Stomach smooth muscle (tissue), 2 donors: ENCODE measurements around the gene KIR3DL1.
"Not testable (repeated sequence)": the region's sequence is repeated elsewhere in the genome, so short reads cannot be mapped to it uniquely, and the experiment has no call there.

Experiments
- H3K27ac ChIP-seq: one replicate; pipeline ENCODE4 v1.7.0; 2013; ENCODE audit warnings: mild to moderate bottlenecking, low read length, inconsistent platforms
- H3K27me3 ChIP-seq, 2 donors: one replicate each; pipeline ENCODE4 v1.7.0; 2013; ENCODE audit warnings: low read length in 2 of 2; ENCODE audit not compliant: insufficient read depth in 2 of 2, control insufficient read depth in 1 of 2
- H3K36me3 ChIP-seq, 2 donors: one replicate each; pipeline ENCODE4 v1.7.0; 2013; ENCODE audit warnings: low read length in 2 of 2; ENCODE audit not compliant: control insufficient read depth in 2 of 2, insufficient read depth in 2 of 2
- H3K4me1 ChIP-seq: one replicate; pipeline ENCODE4 v1.7.0; 2013; ENCODE audit warnings: low read length; ENCODE audit not compliant: control insufficient read depth, insufficient read depth
- H3K4me3 ChIP-seq, 2 donors: one replicate each; pipeline ENCODE4 v1.7.0; 2013; ENCODE audit warnings: low read length in 2 of 2
- H3K9ac ChIP-seq, 2 donors: one replicate each; pipeline ENCODE4 v1.7.0; 2013; ENCODE audit warnings: low read length in 2 of 2, mild to moderate bottlenecking in 1 of 2
- H3K9me3 ChIP-seq, 2 donors: one replicate each; pipeline ENCODE4 v1.7.0; 2013; ENCODE audit warnings: low read length in 2 of 2; ENCODE audit not compliant: control insufficient read depth in 2 of 2
- donor health status: healthy.
- donor health status: Pancreatic carcinoma.

The KIR3DL1 gene

DNA sequence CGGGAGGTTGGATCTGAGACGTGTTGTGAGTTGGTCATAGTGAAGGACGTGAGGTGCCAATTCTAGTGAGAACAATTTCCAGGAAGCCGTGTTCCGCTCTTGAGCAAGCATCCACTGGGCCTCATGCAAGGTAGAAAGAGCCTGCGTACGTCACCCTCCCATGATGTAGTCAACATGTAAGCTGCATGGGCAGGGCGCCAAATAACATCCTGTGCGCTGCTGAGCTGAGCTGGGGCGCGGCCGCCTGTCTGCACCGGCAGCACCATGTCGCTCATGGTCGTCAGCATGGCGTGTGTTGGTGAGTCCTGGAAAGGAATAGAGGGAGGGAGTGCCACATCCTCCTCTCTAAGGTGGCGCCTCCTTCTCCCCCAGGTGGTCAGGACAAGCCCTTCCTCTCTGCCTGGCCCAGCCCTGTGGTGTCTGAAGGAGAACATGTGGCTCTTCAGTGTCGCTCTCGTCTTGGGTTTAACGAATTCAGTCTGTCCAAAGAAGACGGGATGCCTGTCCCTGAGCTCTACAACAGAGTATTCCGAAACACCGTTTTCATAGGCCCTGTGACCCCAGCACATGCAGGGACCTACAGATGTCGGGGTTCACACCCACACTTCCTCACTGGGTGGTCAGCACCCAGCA, 30.1 kb upstream of the KIR3DL1 start:
- not testable (repeated sequence) for H3K27me3 ChIP-seq, H3K36me3 ChIP-seq, H3K4me3 ChIP-seq, H3K4me1 ChIP-seq, H3K9me3 ChIP-seq, H3K9ac ChIP-seq, H3K27ac ChIP-seq

DNA sequence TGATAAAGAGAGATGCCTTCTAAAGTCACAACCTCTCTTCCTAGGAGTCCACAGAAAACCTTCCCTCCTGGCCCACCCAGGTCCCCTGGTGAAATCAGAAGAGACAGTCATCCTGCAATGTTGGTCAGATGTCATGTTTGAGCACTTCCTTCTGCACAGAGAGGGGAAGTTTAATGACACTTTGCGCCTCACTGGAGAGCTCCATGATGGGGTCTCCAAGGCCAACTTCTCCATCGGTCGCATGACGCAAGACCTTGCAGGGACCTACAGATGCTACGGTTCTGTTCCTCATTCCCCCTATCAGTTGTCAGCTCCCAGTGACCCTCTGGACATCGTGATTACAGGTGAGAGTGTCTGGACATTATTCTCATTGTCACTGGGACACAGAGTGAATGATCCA, 28.1 kb upstream of the KIR3DL1 start:
- H3K4me1 ChIP-seq, H3K9ac ChIP-seq, H3K36me3 ChIP-seq, H3K4me3 ChIP-seq, H3K27ac ChIP-seq, H3K9me3 ChIP-seq, H3K27me3 ChIP-seq: not testable (repeated sequence)

- H3K4me3 ChIP-seq, result no peak overlapping the region
- peaks cover 0 to 2% of the 10 kb centered on the region in 2 donors for H3K27me3 ChIP-seq
- H3K36me3 ChIP-seq, result no peaks in the 10 kb centered on the region
- H3K27ac ChIP-seq, result no peak overlapping the region
- H3K9me3 ChIP-seq, result no peaks in the 10 kb centered on the region
- H3K4me1 ChIP-seq, result no peaks in the 10 kb centered on the region
- H3K9ac ChIP-seq, result no peak overlapping the region
Observed at GRCh38 chr19:54790711-54791110, 25.6 kb upstream of the KIR3DL1 start.

GRCh38 chr19:54791476-54791875, 24.8 kb upstream of the KIR3DL1 start:
- Histone ChIP-seq H3K9me3 (no peaks in the 10 kb centered on the region), H3K27ac (no peak overlapping the region), H3K27me3 (peaks cover 0 to 2% of the 10 kb centered on the region in 2 donors), H3K4me3 (no peak overlapping the region), H3K36me3 (no peaks in the 10 kb centered on the region), H3K9ac (no peak overlapping the region), H3K4me1 (no peaks in the 10 kb centered on the region)

- H3K4me1 ChIP-seq, result no peaks in the 10 kb centered on the region
- H3K9ac ChIP-seq, result no peak overlapping the region
Observed at GRCh38 chr19:54792814-54793213, 23.5 kb upstream of the KIR3DL1 start.

DNA sequence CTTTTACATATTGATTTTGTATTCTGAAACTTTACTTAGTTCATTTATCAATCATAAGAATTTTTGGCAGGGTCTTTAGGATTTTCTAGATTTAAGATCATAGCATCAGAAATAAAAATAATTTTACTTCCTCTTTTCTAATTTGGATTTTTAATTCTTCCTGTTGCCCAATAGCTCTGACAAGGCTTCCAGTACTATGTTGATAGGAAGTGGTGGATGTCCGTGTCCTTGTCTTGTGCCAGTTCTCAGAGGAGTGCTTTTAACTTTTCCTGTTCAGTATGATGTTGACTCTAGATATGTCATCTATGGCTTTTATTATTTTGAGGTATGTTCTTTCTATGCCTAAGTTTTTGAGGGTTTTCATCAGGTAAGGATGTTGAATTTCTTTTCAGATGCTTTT, 20.5 kb upstream of the KIR3DL1 start:
- H3K9me3 ChIP-seq, result no peaks in the 10 kb centered on the region
- H3K4me3 ChIP-seq, result no peak overlapping the region
- no peak overlapping the region for H3K27ac ChIP-seq
- no peaks in the 10 kb centered on the region for H3K4me1 ChIP-seq
- H3K36me3 ChIP-seq, result no peaks in the 10 kb centered on the region
- peaks cover 0 to 3% of the 10 kb centered on the region in 2 donors for H3K27me3 ChIP-seq
- H3K9ac ChIP-seq, result no peak overlapping the region

More at GRCh38 chr19:54792814-54793213, 23.5 kb upstream of the KIR3DL1 start:
- H3K4me3 ChIP-seq, result no peak overlapping the region
- no peaks in the 10 kb centered on the region for H3K9me3 ChIP-seq
- no peaks in the 10 kb centered on the region for H3K36me3 ChIP-seq
- H3K27ac ChIP-seq, result no peak overlapping the region
- H3K27me3 ChIP-seq, result peaks cover 0 to 3% of the 10 kb centered on the region in 2 donors

GRCh38 chr19:54803410-54803809, 12.9 kb upstream of the KIR3DL1 start, which contains the start of gene KIR2DL4:
Gene KIR2DL4, plus strand, starts transcription at chr19:54803610. Its CDS starts 42 bp downstream, at chr19:54803652.
- no peak within 1 kb of the TSS for H3K4me3 ChIP-seq
- no peaks in the 10 kb centered on the region for H3K36me3 ChIP-seq
- H3K27me3 ChIP-seq, result peaks cover 3 to 4% of the 10 kb centered on the region in 2 donors
- H3K27ac ChIP-seq, result no peak within 1 kb of the TSS
- H3K9me3 ChIP-seq, result peaks cover 0 to under 1% of the 10 kb centered on the region in 2 donors
- no peaks in the 10 kb centered on the region for H3K4me1 ChIP-seq
- H3K9ac ChIP-seq, result no peak within 1 kb of the TSS

GRCh38 chr19:54804101-54804500, 12.2 kb upstream of the KIR3DL1 start:
- no peak overlapping the region for H3K9ac ChIP-seq
- H3K27ac ChIP-seq, result no peak overlapping the region
- no peaks in the 10 kb centered on the region for H3K4me1 ChIP-seq
- no peaks in the 10 kb centered on the region for H3K36me3 ChIP-seq
- peaks cover 3 to 4% of the 10 kb centered on the region in 2 donors for H3K9me3 ChIP-seq
- no peak overlapping the region for H3K4me3 ChIP-seq
- peaks cover 3 to 6% of the 10 kb centered on the region in 2 donors for H3K27me3 ChIP-seq

GRCh38 chr19:54804571-54804970, 11.7 kb upstream of the KIR3DL1 start:
- H3K27ac ChIP-seq, result no peak overlapping the region
- H3K9me3 ChIP-seq, result peaks cover 3 to 7% of the 10 kb centered on the region in 2 donors
- no peak overlapping the region for H3K4me3 ChIP-seq
- H3K9ac ChIP-seq, result no peak overlapping the region
- peaks cover 3 to 6% of the 10 kb centered on the region in 2 donors for H3K27me3 ChIP-seq
- H3K36me3 ChIP-seq, result no peaks in the 10 kb centered on the region
- H3K4me1 ChIP-seq, result no peaks in the 10 kb centered on the region

DNA sequence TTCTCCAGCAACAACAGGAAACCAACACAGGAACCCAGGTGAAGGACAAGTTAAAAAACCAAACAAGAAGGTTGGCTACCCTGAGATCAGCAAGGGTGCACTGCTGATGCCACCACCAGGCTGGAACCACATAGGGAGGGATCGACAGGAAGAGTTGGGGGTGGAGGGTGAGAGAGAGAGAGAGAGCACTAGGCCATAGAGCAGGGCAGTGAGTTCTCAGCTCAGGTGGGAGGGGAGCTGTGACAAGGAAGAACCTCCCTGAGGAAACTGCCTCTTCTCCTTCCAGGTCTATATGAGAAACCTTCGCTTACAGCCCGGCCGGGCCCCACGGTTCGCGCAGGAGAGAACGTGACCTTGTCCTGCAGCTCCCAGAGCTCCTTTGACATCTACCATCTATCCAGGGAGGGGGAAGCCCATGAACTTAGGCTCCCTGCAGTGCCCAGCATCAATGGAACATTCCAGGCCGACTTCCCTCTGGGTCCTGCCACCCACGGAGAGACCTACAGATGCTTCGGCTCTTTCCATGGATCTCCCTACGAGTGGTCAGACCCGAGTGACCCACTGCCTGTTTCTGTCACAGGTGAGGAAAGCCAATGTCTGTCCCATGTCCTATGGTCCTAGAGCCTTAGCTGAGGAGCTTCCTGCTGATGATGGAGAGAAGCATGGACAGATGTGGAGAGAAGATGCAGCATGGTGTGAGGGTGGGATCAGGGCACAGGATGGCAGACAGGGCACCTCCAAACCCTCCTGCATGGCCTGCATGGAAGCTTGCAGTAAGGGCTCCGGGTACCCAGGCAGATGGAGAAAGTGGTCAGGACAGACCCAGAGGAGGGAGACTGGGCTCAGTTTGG, 10.4 kb upstream of the KIR3DL1 start:
- Histone ChIP-seq H3K4me1 (no peaks in the 10 kb centered on the region), H3K9ac (no peak overlapping the region), H3K27me3 (peaks cover 3 to 6% of the 10 kb centered on the region in 2 donors), H3K36me3 (no peaks in the 10 kb centered on the region), H3K9me3 (peaks cover 3 to 7% of the 10 kb centered on the region in 2 donors), H3K27ac (no peak overlapping the region), H3K4me3 (no peak overlapping the region)

DNA sequence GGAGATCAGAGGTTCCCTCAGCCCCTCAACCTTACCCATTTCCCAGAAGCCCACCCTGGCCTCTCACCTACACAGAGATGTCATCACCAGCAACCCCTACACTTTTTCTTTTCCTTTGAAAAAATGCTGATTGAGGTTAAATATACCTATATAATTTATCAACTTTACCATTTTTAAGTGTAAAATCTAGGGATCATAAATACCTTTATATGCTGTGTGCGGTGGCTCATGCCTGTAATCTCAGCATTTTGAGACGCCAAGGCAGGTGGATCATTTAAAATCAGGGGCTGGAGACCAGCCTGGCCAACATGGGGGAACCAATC, 9.8 kb upstream of the KIR3DL1 start:
- Histone ChIP-seq H3K9ac (no peak overlapping the region), H3K4me1 (no peaks in the 10 kb centered on the region), H3K36me3 (no peaks in the 10 kb centered on the region), H3K9me3 (peaks cover 3 to 8% of the 10 kb centered on the region in 2 donors), H3K27me3 (peaks cover 3 to 6% of the 10 kb centered on the region in 2 donors), H3K27ac (no peak overlapping the region), H3K4me3 (no peak overlapping the region)
